HepG2 (cell line): ENCODE data around the gene RAD54L2.

Experiments used
- CBX2 ChIP-seq, 2 experiments: fragments of 200-600 bp in 1 of 2; sonication (generic); formaldehyde crosslinking in 1 of 2; IDR thresholded peaks; 2 replicates each; pipeline versions ENCODE4 v1.7.0 to v1.8.1; 2018 to 2022; ENCODE audit warnings: low read depth in 2 of 2, low read length in 1 of 2, mild to moderate bottlenecking in 1 of 2, missing genetic modification reagents in 1 of 2
- CTCF ChIP-seq: sonication (generic); formaldehyde crosslinking; IDR thresholded peaks from 2 replicates; pipeline ENCODE4 v1.5.0; 2020; ENCODE audit warnings: mild to moderate bottlenecking, missing genetic modification reagents, moderate library complexity
- EP300 ChIP-seq, 3 experiments: sonication (generic) in 1 of 3; formaldehyde crosslinking in 1 of 3; IDR thresholded peaks; 2 replicates each; pipeline versions ENCODE4 v1.5.1 to v1.6.1; 2011 to 2020; ENCODE audit warnings: low read depth in 2 of 3, low read length in 2 of 3, borderline replicate concordance in 1 of 3, improper control_type of control experiment in 1 of 3, mild to moderate bottlenecking in 1 of 3, missing genetic modification reagents in 1 of 3, moderate library complexity in 1 of 3
- EZH2 ChIP-seq: conservative IDR thresholded peaks from 2 replicates; pipeline ENCODE4 v1.6.1; 2012; ENCODE audit warnings: mild to moderate bottlenecking, low read depth, low read length, moderate library complexity

GRCh38 chr3:51580418-51580817 lies 41.9 kb downstream of the RAD54L2 start:
- no peak for TF ChIP-seq EP300 (IDR thresholded peaks at IDR 0.05; ENCODE audit: low read depth in 2 of 2, low read length in 2 of 2)
- no peak for TF ChIP-seq EP300 (CRISPR knock-in tag; IDR thresholded peaks at IDR 0.05; ENCODE audit: borderline replicate concordance)
- no peak for TF ChIP-seq EZH2
- no peak for TF ChIP-seq CBX2 (IDR thresholded peaks at IDR 0.05; ENCODE audit: low read depth, low read length)
- TF ChIP-seq CBX2 (CRISPR knock-in tag; IDR thresholded peaks at IDR 0.05; ENCODE audit: low read depth), result no peak
- no peak for TF ChIP-seq CTCF
